ENCODE data around the gene RBP2.
"Not testable (repeated sequence)": the region's sequence is repeated elsewhere in the genome, so short reads cannot be mapped to it uniquely, and the experiment has no call there.

The RBP2 gene

DNA sequence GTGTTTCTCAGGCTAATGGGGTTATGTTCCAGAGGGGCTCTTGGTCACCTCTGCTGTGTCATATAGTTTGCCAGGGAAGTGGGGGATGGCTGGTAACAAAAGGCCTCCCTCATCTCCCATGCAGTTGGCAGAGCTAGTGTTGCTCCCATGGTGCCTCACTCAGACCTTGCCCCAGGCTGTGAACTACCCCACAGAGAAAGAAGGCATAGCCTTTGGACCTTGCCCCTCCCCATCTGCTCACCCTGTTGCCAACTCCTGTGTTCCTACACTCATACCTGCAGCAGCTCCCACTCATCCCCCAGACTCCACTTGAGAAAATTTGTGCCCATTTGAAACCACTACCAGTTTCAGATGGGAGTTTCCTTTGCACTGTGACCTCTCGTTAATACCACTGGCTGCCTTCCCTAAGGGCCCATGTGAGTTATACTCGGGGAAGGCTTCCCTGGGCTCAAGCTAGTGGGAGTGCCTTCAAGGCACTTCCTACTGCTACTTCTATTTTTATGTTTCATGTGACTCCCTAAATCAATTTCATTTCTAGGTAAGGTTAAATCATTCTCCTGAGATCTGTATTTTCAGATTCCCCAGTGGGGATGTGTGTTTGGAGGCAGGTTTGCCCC lies 61.6 kb downstream of the RBP2 start:
- no peak overlapping the region for H3K27ac Mint-ChIP-seq
- no peaks in the 10 kb centered on the region for H3K4me1 Mint-ChIP-seq (ENCODE audit: low read depth)
- H3K36me3 Mint-ChIP-seq (ENCODE audit: low read depth) = peaks cover 12% of the 10 kb centered on the region
- H3K27me3 Mint-ChIP-seq = no peaks in the 10 kb centered on the region
- no peak overlapping the region for H3K4me3 Mint-ChIP-seq
- no peak for DNase-seq
- H3K9me3 Mint-ChIP-seq = peaks cover 60% of the 10 kb centered on the region

DNA sequence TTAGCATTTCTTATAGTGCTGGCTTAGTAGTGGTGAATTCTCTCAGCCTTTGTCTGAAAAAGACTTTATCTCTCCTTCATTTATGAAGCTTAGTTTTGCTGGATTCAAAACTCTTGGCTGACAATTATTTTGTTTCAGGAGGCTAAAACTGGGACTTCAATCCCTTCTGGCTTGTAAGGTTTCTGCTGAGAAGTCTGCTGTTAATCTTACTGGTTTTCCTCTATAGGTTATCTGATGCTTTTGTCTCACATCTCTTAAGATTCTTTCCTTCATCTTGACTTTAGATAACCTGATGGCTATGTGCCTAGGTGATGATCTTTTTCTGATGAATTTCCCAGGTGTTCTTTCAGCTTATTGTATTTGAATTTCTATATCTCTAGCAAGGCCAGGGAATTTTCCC lies 63.4 kb downstream of the RBP2 start:
- Mint-ChIP-seq H3K36me3 (ENCODE audit: low read depth) (peaks cover 11% of the 10 kb centered on the region), H3K9me3 (peaks cover 71% of the 10 kb centered on the region)
- not testable (repeated sequence) for H3K27me3 Mint-ChIP-seq; DNase-seq; H3K27ac Mint-ChIP-seq; H3K4me3 Mint-ChIP-seq; H3K4me1 Mint-ChIP-seq (ENCODE audit: low read depth)

Measured in activated T-cell treated with anti-CD3 and anti-CD28 coated beads, Interleukin-2, amount 50 U/mL, for 24 hours (primary cell).